Kidney epithelial cell (primary cell): Measurements from ENCODE around the gene CHMP4A. TPM values are rescaled to one million over a fixed set of nuclear protein-coding genes. Genes with fewer than 3 reads are reported as not detected.

Experiments
- DNase-seq: peaks from one replicate; pipeline ENCODE4 v3.0.0-alpha.2; 2010; ENCODE audit warnings: low read depth
- H3K27me3 ChIP-seq: 2 replicates; pipeline ENCODE4 v1.6.0; 2011; ENCODE audit warnings: low read length; ENCODE audit not compliant: control insufficient read depth, insufficient read depth
- H3K36me3 ChIP-seq: 2 replicates; pipeline ENCODE4 v1.5.1; 2011; ENCODE audit warnings: low read length; ENCODE audit not compliant: control insufficient read depth, insufficient read depth
- H3K4me3 ChIP-seq: 2 replicates; pipeline ENCODE4 v1.5.1; 2011; ENCODE audit warnings: low read depth, mild to moderate bottlenecking, control low read depth, low read length
- CTCF ChIP-seq: IDR thresholded peaks from 2 replicates; pipeline ENCODE4 v1.5.1; 2011; ENCODE audit warnings: mild to moderate bottlenecking, moderate library complexity, low read length, control low read depth, inconsistent platforms; ENCODE audit not compliant: insufficient read depth, poor library complexity, severe bottlenecking
- total RNA-seq: library from RNA; depleted of rRNA; stranded (reverse); fragments of >200 nt; gene quantifications from 2 replicates; pipeline ENCODE4 v1.2.3, GENCODE V29; 2015

CHMP4A gene
- total RNA-seq, 1 donor from 2014 or later, result 112 TPM

- no peaks in the 10 kb centered on the region for H3K27me3 ChIP-seq
- no peak for DNase-seq
- no peak overlapping the region for H3K4me3 ChIP-seq
- no peaks in the 10 kb centered on the region for H3K36me3 ChIP-seq
- no peak for TF ChIP-seq CTCF
These were observed 42.1 kb upstream of the CHMP4A start for GRCh38 chr14:24255438-24255837.

- DNase-seq, result no peak
- no peaks in the 10 kb centered on the region for H3K27me3 ChIP-seq
- H3K4me3 ChIP-seq, result no peak overlapping the region
- no peaks in the 10 kb centered on the region for H3K36me3 ChIP-seq
- no peak for TF ChIP-seq CTCF
These were observed 41.5 kb upstream of the CHMP4A start for GRCh38 chr14:24254630-24255392.

GRCh38 chr14:24253936-24254335, 40.6 kb upstream of the CHMP4A start:
- no peak for TF ChIP-seq CTCF
- no peaks in the 10 kb centered on the region for H3K36me3 ChIP-seq
- no peak for DNase-seq
- no peak overlapping the region for H3K4me3 ChIP-seq
- no peaks in the 10 kb centered on the region for H3K27me3 ChIP-seq

GRCh38 chr14:24252289-24253124, 39.2 kb upstream of the CHMP4A start:
- Histone ChIP-seq H3K4me3 (no peak overlapping the region), H3K27me3 (no peaks in the 10 kb centered on the region), H3K36me3 (no peaks in the 10 kb centered on the region)
- TF ChIP-seq CTCF, result no peak
- DNase-seq, result no peak

- Histone ChIP-seq H3K36me3 (no peaks in the 10 kb centered on the region), H3K27me3 (no peaks in the 10 kb centered on the region), H3K4me3 (no peak overlapping the region)
- DNase-seq, result no peak
- no peak for TF ChIP-seq CTCF
These were observed 38.6 kb upstream of the CHMP4A start for GRCh38 chr14:24251880-24252288.
